CD14-positive monocyte (primary cell): ENCODE results near the gene NR6A1. TPM values are rescaled to one million over a fixed set of nuclear protein-coding genes. Genes with fewer than 3 reads are reported as not detected.
"Not testable (repeated sequence)": the region's sequence is repeated elsewhere in the genome, so short reads cannot be mapped to it uniquely, and the experiment has no call there.

Experiments
- DNase-seq, 3 donors: peaks; one replicate each; pipeline ENCODE4 v3.0.0-alpha.2; 2011 to 2022
- H2AFZ ChIP-seq: 2 replicates; pipeline ENCODE4 v1.6.0; 2012; ENCODE audit warnings: mild to moderate bottlenecking, low read depth, low read length, inconsistent platforms; ENCODE audit not compliant: insufficient read depth, poor library complexity, severe bottlenecking
- H3K27ac ChIP-seq, 2 donors: 1 replicate in 1 of 2; 2 replicates in 1 of 2; pipeline ENCODE4 v1.5.1; 2012 to 2013; ENCODE audit warnings: low read length in 2 of 2, control low read depth in 1 of 2, inconsistent platforms in 1 of 2, low read depth in 1 of 2, mild to moderate bottlenecking in 1 of 2
- H3K27me3 ChIP-seq, 2 donors: one replicate each; pipeline versions ENCODE4 v1.6.0 to v1.6.1; 2011 to 2013; ENCODE audit warnings: low read length in 2 of 2; ENCODE audit not compliant: control insufficient read depth in 2 of 2, insufficient read depth in 2 of 2
- H3K36me3 ChIP-seq, 2 donors: replicated peaks in 1 of 2; 1 replicate in 1 of 2; 2 replicates in 1 of 2; pipeline versions ENCODE4 v1.5.1 to v1.6.1; 2012 to 2013; ENCODE audit warnings: low read length in 2 of 2, control low read depth in 1 of 2, inconsistent platforms in 1 of 2, mild to moderate bottlenecking in 1 of 2; ENCODE audit not compliant: insufficient read depth in 2 of 2, control insufficient read depth in 1 of 2
- H3K4me1 ChIP-seq, 2 donors: 1 replicate in 1 of 2; 2 replicates in 1 of 2; pipeline versions ENCODE4 v1.5.1 to v1.6.1; 2012 to 2013; ENCODE audit warnings: low read length in 2 of 2, control low read depth in 1 of 2, inconsistent platforms in 1 of 2, mild to moderate bottlenecking in 1 of 2, moderate library complexity in 1 of 2; ENCODE audit not compliant: insufficient read depth in 2 of 2, control insufficient read depth in 1 of 2
- H3K4me2 ChIP-seq: replicated peaks from 2 replicates; pipeline ENCODE3; 2012; ENCODE audit warnings: low read length, moderate library complexity, mild to moderate bottlenecking; ENCODE audit not compliant: poor library complexity, severe bottlenecking; ENCODE audit errors: extremely low read depth
- H3K4me3 ChIP-seq, 3 experiments: fragments of 200-600 bp in 1 of 3; sonication (generic) in 1 of 3; replicated peaks in 1 of 3; 1 replicate in 2 of 3; 2 replicates in 1 of 3; pipeline ENCODE4 v1.5.1; 2011 to 2013; ENCODE audit warnings: low read length in 3 of 3, mild to moderate bottlenecking in 3 of 3, control low read depth in 2 of 3, low read depth in 2 of 3, inconsistent platforms in 1 of 3, moderate library complexity in 1 of 3
- H3K79me2 ChIP-seq: 2 replicates; pipeline ENCODE4 v1.6.0; 2012; ENCODE audit warnings: mild to moderate bottlenecking, control low read depth, inconsistent platforms, low read length, moderate library complexity; ENCODE audit not compliant: insufficient read depth
- H3K9ac ChIP-seq: 2 replicates; pipeline ENCODE4 v1.6.0; 2017; ENCODE audit warnings: low read length, mild to moderate bottlenecking; ENCODE audit not compliant: insufficient read depth, poor library complexity, severe bottlenecking
- H3K9me3 ChIP-seq, 2 donors: replicated peaks in 1 of 2; 1 replicate in 1 of 2; 2 replicates in 1 of 2; pipeline versions ENCODE4 v1.5.1 to v1.6.1; 2012 to 2013; ENCODE audit warnings: low read length in 2 of 2, control low read depth in 1 of 2; ENCODE audit not compliant: control insufficient read depth in 1 of 2, insufficient read depth in 1 of 2
- H4K20me1 ChIP-seq: 2 replicates; pipeline ENCODE4 v1.6.0; 2012; ENCODE audit warnings: mild to moderate bottlenecking, low read length, control low read depth, moderate library complexity; ENCODE audit not compliant: insufficient read depth
- H3K27ac Mint-ChIP-seq, 7 donors: one replicate each; pipeline ENCODE4 v1.8.0; 2020; ENCODE audit warnings: mild to moderate bottlenecking in 7 of 7, mixed read lengths in 7 of 7, moderate library complexity in 6 of 7, inconsistent platforms in 2 of 7
- H3K27me3 Mint-ChIP-seq, 3 donors: one replicate each; pipeline ENCODE4 v1.8.0; 2021 to 2022; ENCODE audit warnings: low read depth in 3 of 3, mild to moderate bottlenecking in 3 of 3, mixed read lengths in 3 of 3, moderate library complexity in 3 of 3, inconsistent platforms in 1 of 3
- H3K36me3 Mint-ChIP-seq, 2 donors: one replicate each; pipeline ENCODE4 v1.8.0; 2020; ENCODE audit warnings: mixed read lengths in 2 of 2, inconsistent platforms in 1 of 2, mild to moderate bottlenecking in 1 of 2
- H3K4me1 Mint-ChIP-seq: one replicate; pipeline ENCODE4 v1.8.0; 2020; ENCODE audit warnings: mild to moderate bottlenecking, mixed read lengths
- H3K4me3 Mint-ChIP-seq, 2 donors: one replicate each; pipeline ENCODE4 v1.8.0; 2020; ENCODE audit warnings: mild to moderate bottlenecking in 2 of 2, mixed read lengths in 2 of 2, moderate library complexity in 1 of 2
- H3K9me3 Mint-ChIP-seq, 7 donors: one replicate each; pipeline ENCODE4 v1.8.0; 2020 to 2022; ENCODE audit warnings: mixed read lengths in 7 of 7, mild to moderate bottlenecking in 6 of 7, moderate library complexity in 6 of 7, inconsistent platforms in 2 of 7
- CTCF ChIP-seq: fragments of 200-600 bp; IDR thresholded peaks from one replicate; pipeline ENCODE4 v1.8.0; 2022; ENCODE audit warnings: antibody characterized with exemption, mild to moderate bottlenecking
- WGBS: methylation state at CpG from one replicate; pipeline ENCODE4 v1.1.5; 2013; ENCODE audit warnings: missing lambda C conversion rate; ENCODE audit not compliant: insufficient coverage; 5-methylcytosine and 5-hydroxymethylcytosine counted together
- intact Hi-C, 2 donors: fragments of 100-400 bp; cut with micrococcal nuclease; formaldehyde crosslinking; loops; one replicate each; pipeline versions ENCODE4 v1.15.0 to v1.15.1; 2023
- polyA plus RNA-seq, 3 donors: library from polyadenylated mRNA; depleted of rRNA in 1 of 3; unstranded in 2 of 3; stranded (reverse) in 1 of 3; fragments of 300-500 nt in 2 of 3; fragments of >200 nt in 1 of 3; fragmentation: Illumina TruSeq in 2 of 3; gene quantifications; 1 replicate in 2 of 3; 2 replicates in 1 of 3; pipeline ENCODE4 v1.2.3, GENCODE V29; 2012 to 2021

Gene NR6A1
- polyA plus RNA-seq, 3 donors: 0.15 to 2.9 (median 0.28) TPM

- no peaks in the 10 kb centered on the region for H3K27me3 ChIP-seq
- no peak overlapping the region for H3K9ac ChIP-seq
- H3K4me3 Mint-ChIP-seq: no peak overlapping the region
- intact Hi-C loops: loop anchor here (1.0 to 5.0 kb wide), 3 partner anchors 95 to 236 kb away; partner anchors contain the start of gene WDR38 (in 2 of the 2)
- no peak for DNase-seq
- no peaks in the 10 kb centered on the region for H4K20me1 ChIP-seq
- H3K9me3 Mint-ChIP-seq: no peaks in the 10 kb centered on the region
- H3K27ac ChIP-seq: no peak overlapping the region
- H3K79me2 ChIP-seq: no peaks in the 10 kb centered on the region
- no peaks in the 10 kb centered on the region for H3K9me3 ChIP-seq
- peaks cover 4% of the 10 kb centered on the region for H3K4me1 Mint-ChIP-seq
- TF ChIP-seq CTCF: no peak
- no peak overlapping the region for H3K4me2 ChIP-seq
- H2AFZ ChIP-seq: no peak overlapping the region
- H3K4me1 ChIP-seq: no peaks in the 10 kb centered on the region
- no peaks in the 10 kb centered on the region for H3K27me3 Mint-ChIP-seq
- WGBS: no CpG with 5 or more reads among the region's 3 CpGs
- H3K4me3 ChIP-seq: no peak overlapping the region
- H3K27ac Mint-ChIP-seq: no peak overlapping the region
- no peaks in the 10 kb centered on the region for H3K36me3 ChIP-seq
- H3K36me3 Mint-ChIP-seq: no peaks in the 10 kb centered on the region
Measured at GRCh38 chr9:124616961-124617360, 154.2 kb downstream of the NR6A1 start.

GRCh38 chr9:124615840-124616239 is 155.3 kb downstream of the NR6A1 start:
- not testable (repeated sequence) for H3K36me3 Mint-ChIP-seq, H3K4me1 Mint-ChIP-seq, H3K4me1 ChIP-seq, H3K4me3 ChIP-seq, H3K9me3 ChIP-seq, H3K27ac Mint-ChIP-seq, H3K36me3 ChIP-seq, H3K27me3 Mint-ChIP-seq, H3K9ac ChIP-seq, H3K79me2 ChIP-seq, H4K20me1 ChIP-seq, H3K4me2 ChIP-seq, H2AFZ ChIP-seq, H3K4me3 Mint-ChIP-seq, H3K9me3 Mint-ChIP-seq, DNase-seq, H3K27ac ChIP-seq, H3K27me3 ChIP-seq
- WGBS: 99% methylated on average over 7 of the region's 7 CpGs
- intact Hi-C loops: loop anchor here (5.0 kb wide), 2 partner anchors 96 to 236 kb away; partner anchors contain the start of gene WDR38 (in 1 of the 2)
